Cardiac muscle cell (in vitro differentiated cells and primary cell): ENCODE data around the gene UBXN7. TPM values are rescaled to one million over a fixed set of nuclear protein-coding genes. Genes with fewer than 3 reads are reported as not detected.

ENCODE experiments used
- DNase-seq, 2 donors: peaks; one replicate each; pipeline versions ENCODE4 v3.0.0 to v3.0.0-alpha.2; 2010 to 2017; ENCODE audit warnings: low read depth in 1 of 2, low spot score in 1 of 2
- H3K27ac ChIP-seq: fragments of 200-600 bp; sonication (generic); 2 replicates; pipeline ENCODE4 v1.5.1; 2016
- H3K27me3 ChIP-seq: fragments of 200-600 bp; sonication (generic); 2 replicates; pipeline ENCODE4 v1.6.0; 2016; ENCODE audit warnings: control low read depth
- H3K36me3 ChIP-seq: fragments of 200-600 bp; sonication (generic); 2 replicates; pipeline ENCODE4 v1.5.1; 2016; ENCODE audit warnings: control low read depth
- H3K4me1 ChIP-seq: fragments of 200-600 bp; sonication (generic); 2 replicates; pipeline ENCODE4 v1.8.1; 2017; ENCODE audit warnings: low read depth, mild to moderate bottlenecking, mixed run types
- H3K4me3 ChIP-seq: fragments of 200-600 bp; sonication (generic); 2 replicates; pipeline ENCODE4 v1.5.1; 2016; ENCODE audit warnings: mild to moderate bottlenecking
- H3K9me3 ChIP-seq: fragments of 200-600 bp; sonication (generic); 2 replicates; pipeline ENCODE4 v1.5.1; 2017; ENCODE audit warnings: low read depth, mild to moderate bottlenecking, control low read depth
- CTCF ChIP-seq: IDR thresholded peaks from 2 replicates; pipeline ENCODE4 v1.5.1; 2012; ENCODE audit warnings: low read depth, mild to moderate bottlenecking, low read length
- polyA plus RNA-seq: library from polyadenylated mRNA; unstranded; fragments of >200 nt; fragmentation: Nextera tagmentation; extraction: Ambion mirVana; gene quantifications from 2 replicates; pipeline ENCODE4 v1.2.1, GENCODE V29; 2016
- total RNA-seq: library from RNA; depleted of rRNA; stranded (reverse); fragments of >200 nt; gene quantifications from 2 replicates; pipeline ENCODE4 v1.2.3, GENCODE V29; 2016

The UBXN7 gene
- total and polyA plus RNA-seq, 2 experiments from 2014 or later, result 27.7 to 33.1 TPM

GRCh38 chr3:196409409-196409808 lies 22.8 kb downstream of the UBXN7 start:
- no peak for DNase-seq
- Histone ChIP-seq H3K4me3 (no peak overlapping the region), H3K9me3 (no peaks in the 10 kb centered on the region), H3K4me1 (no peaks in the 10 kb centered on the region), H3K27ac (no peak overlapping the region), H3K27me3 (no peaks in the 10 kb centered on the region), H3K36me3 (peaks cover 11% of the 10 kb centered on the region)
- TF ChIP-seq CTCF, result no peak

GRCh38 chr3:196408565-196409300 lies 23.5 kb downstream of the UBXN7 start:
- DNase-seq, result no peak
- no peaks in the 10 kb centered on the region for H3K4me1 ChIP-seq
- peaks cover 11% of the 10 kb centered on the region for H3K36me3 ChIP-seq
- no peak for TF ChIP-seq CTCF
- H3K27me3 ChIP-seq, result no peaks in the 10 kb centered on the region
- H3K4me3 ChIP-seq, result no peak overlapping the region
- no peaks in the 10 kb centered on the region for H3K9me3 ChIP-seq
- H3K27ac ChIP-seq, result no peak overlapping the region

GRCh38 chr3:196406811-196407470 lies 25.3 kb downstream of the UBXN7 start:
- H3K4me1 ChIP-seq, result no peaks in the 10 kb centered on the region
- H3K4me3 ChIP-seq, result no peak overlapping the region
- no peak overlapping the region for H3K27ac ChIP-seq
- peaks cover 14% of the 10 kb centered on the region for H3K36me3 ChIP-seq
- no peaks in the 10 kb centered on the region for H3K9me3 ChIP-seq
- peak in 1 of 2 donors; percentile 69 for DNase-seq
- TF ChIP-seq CTCF, result no peak
- H3K27me3 ChIP-seq, result no peaks in the 10 kb centered on the region

GRCh38 chr3:196400331-196400730 lies 31.9 kb downstream of the UBXN7 start:
- peaks cover 27% of the 10 kb centered on the region for H3K36me3 ChIP-seq
- H3K27me3 ChIP-seq, result no peaks in the 10 kb centered on the region
- no peaks in the 10 kb centered on the region for H3K9me3 ChIP-seq
- no peak for DNase-seq
- H3K4me3 ChIP-seq, result no peak overlapping the region
- H3K4me1 ChIP-seq, result no peaks in the 10 kb centered on the region
- no peak overlapping the region for H3K27ac ChIP-seq
- no peak for TF ChIP-seq CTCF

GRCh38 chr3:196399485-196399945 lies 32.7 kb downstream of the UBXN7 start:
- Histone ChIP-seq H3K36me3 (peaks cover 30% of the 10 kb centered on the region), H3K9me3 (no peaks in the 10 kb centered on the region), H3K4me1 (no peaks in the 10 kb centered on the region), H3K27ac (no peak overlapping the region), H3K4me3 (no peak overlapping the region), H3K27me3 (no peaks in the 10 kb centered on the region)
- DNase-seq, result peak in 1 of 2 donors; percentile 53
- no peak for TF ChIP-seq CTCF
